HepG2 (cell line): ENCODE measurements around the gene ALDH2. TPM values are rescaled to one million over a fixed set of nuclear protein-coding genes. Genes with fewer than 3 reads are reported as not detected.

Experiments used
- ARID2 ChIP-seq: sonication (generic); formaldehyde crosslinking; IDR thresholded peaks from 2 replicates; pipeline ENCODE4 v1.8.1; 2022; ENCODE audit warnings: mild to moderate bottlenecking, missing genetic modification reagents, borderline replicate concordance
- BHLHE40 ChIP-seq: IDR thresholded peaks from 2 replicates; pipeline ENCODE4 v1.6.1; 2011; ENCODE audit warnings: low read length, improper control_type of control experiment
- BORCS8-MEF2B ChIP-seq: sonication (generic); formaldehyde crosslinking; IDR thresholded peaks from 2 replicates; pipeline ENCODE4 v1.8.0; 2022; ENCODE audit warnings: mild to moderate bottlenecking, missing genetic modification reagents
- FOXJ3 ChIP-seq: sonication (generic); formaldehyde crosslinking; IDR thresholded peaks from 2 replicates; pipeline ENCODE4 v1.4.0; 2020; ENCODE audit warnings: missing genetic modification reagents, mild to moderate bottlenecking, borderline replicate concordance
- GLMP ChIP-seq: sonication (generic); formaldehyde crosslinking; IDR thresholded peaks from 2 replicates; pipeline ENCODE4 v1.9.0; 2021; ENCODE audit warnings: missing genetic modification reagents, mild to moderate bottlenecking, borderline replicate concordance
- HINFP ChIP-seq: sonication (generic); formaldehyde crosslinking; IDR thresholded peaks from 2 replicates; pipeline ENCODE4 v1.4.0; 2020; ENCODE audit warnings: low read depth, mild to moderate bottlenecking, missing genetic modification reagents
- KDM3A ChIP-seq: IDR thresholded peaks from 2 replicates; pipeline ENCODE4 v1.6.1; 2018; ENCODE audit warnings: low read depth, missing compliant biosample characterization
- MIXL1 ChIP-seq: IDR thresholded peaks from 2 replicates; pipeline ENCODE4 v1.6.1; 2016
- MXD1 ChIP-seq: sonication (generic); formaldehyde crosslinking; IDR thresholded peaks from 2 replicates; pipeline ENCODE4 v1.4.0; 2020; ENCODE audit warnings: mild to moderate bottlenecking, missing genetic modification reagents
- NFRKB ChIP-seq: fragments of 450-650 bp; IDR thresholded peaks from 2 replicates; pipeline ENCODE4 v1.6.1; 2017
- NRL ChIP-seq: sonication (generic); formaldehyde crosslinking; IDR thresholded peaks from 2 replicates; pipeline ENCODE4 v1.5.0; 2020; ENCODE audit warnings: missing genetic modification reagents, mild to moderate bottlenecking, moderate library complexity, borderline replicate concordance
- SKI ChIP-seq: fragments of 450-650 bp; IDR thresholded peaks from one replicate; pipeline ENCODE4 v1.6.1; 2018; ENCODE audit warnings: mild to moderate bottlenecking; ENCODE audit not compliant: partially characterized antibody
- ZBTB26 ChIP-seq: IDR thresholded peaks from 2 replicates; pipeline ENCODE4 v1.6.1; 2016; ENCODE audit warnings: missing compliant biosample characterization, missing genetic modification reagents, borderline replicate concordance
- ZBTB33 ChIP-seq: sonication (generic); formaldehyde crosslinking; IDR thresholded peaks from 2 replicates; pipeline ENCODE4 v1.4.0; 2020; ENCODE audit warnings: missing genetic modification reagents
- ZC3H13 ChIP-seq: sonication (generic); formaldehyde crosslinking; IDR thresholded peaks from 2 replicates; pipeline ENCODE4 v1.8.1; 2023; ENCODE audit warnings: mild to moderate bottlenecking, missing genetic modification reagents, moderate library complexity
- ZFYVE20 ChIP-seq: sonication (generic); formaldehyde crosslinking; IDR thresholded peaks from 2 replicates; pipeline ENCODE4 v1.8.0; 2023; ENCODE audit warnings: low read depth, mild to moderate bottlenecking, moderate library complexity, missing genetic modification reagents, borderline replicate concordance
- ZKSCAN5 ChIP-seq: sonication (generic); formaldehyde crosslinking; IDR thresholded peaks from 2 replicates; pipeline ENCODE4 v1.5.1; 2020; ENCODE audit warnings: mild to moderate bottlenecking, missing genetic modification reagents
- ZNF24 ChIP-seq: fragments of 450-650 bp; IDR thresholded peaks from 2 replicates; pipeline ENCODE4 v1.6.1; 2017; ENCODE audit warnings: antibody characterized with exemption, mild to moderate bottlenecking
- ZNF367 ChIP-seq: sonication (generic); formaldehyde crosslinking; IDR thresholded peaks from 2 replicates; pipeline ENCODE4 v1.4.0; 2020; ENCODE audit warnings: missing genetic modification reagents, borderline replicate concordance
- ZNF503 ChIP-seq: sonication (generic); formaldehyde crosslinking; IDR thresholded peaks from 2 replicates; pipeline ENCODE4 v1.4.0; 2020; ENCODE audit warnings: missing genetic modification reagents
- ZNF674 ChIP-seq: sonication (generic); formaldehyde crosslinking; IDR thresholded peaks from 2 replicates; pipeline ENCODE4 v1.5.0; 2020; ENCODE audit warnings: low read depth, mild to moderate bottlenecking, missing genetic modification reagents
- ZNF709 ChIP-seq: sonication (generic); formaldehyde crosslinking; IDR thresholded peaks from 2 replicates; pipeline ENCODE4 v1.5.0; 2020; ENCODE audit warnings: mild to moderate bottlenecking, missing genetic modification reagents
- polyA plus RNA-seq, 8 experiments: library from polyadenylated mRNA; depleted of rRNA in 3 of 8; stranded (reverse) in 7 of 8; unstranded in 1 of 8; fragments of >200 nt; fragmentation: Illumina TruSeq in 4 of 8; extraction: Trizol in 4 of 8; gene quantifications; 2 replicates each; pipeline versions ENCODE4 v1.2.1 to v1.2.3, GENCODE V29; 2011 to 2016; ENCODE audit warnings: low read depth in 4 of 8, missing spikeins in 1 of 8, mixed read lengths in 1 of 8; ENCODE audit not compliant: insufficient read depth in 1 of 8
- total RNA-seq, 5 experiments: library from RNA; depleted of rRNA; stranded (reverse); fragments of >200 nt; fragmentation: Illumina TruSeq; extraction: Trizol; gene quantifications; 2 replicates each; pipeline ENCODE4 v1.2.3, GENCODE V29; 2016; ENCODE audit warnings: low read depth in 1 of 5

ALDH2 gene
- total and polyA plus RNA-seq, 2 of the 13 experiments (the other 11 are each of a cell fraction or from before 2014, with no cell fraction given): 78.8 to 103 TPM

GRCh38 chr12:111766608-111767361 lies at the start of gene ALDH2 (continued):
- TF ChIP-seq ZC3H13 (CRISPR knock-in tag) (0 out of 2 replicates have a peak, but pooled peaks have one; percentile 51), NRL (peak; percentile 17; the same call in 1 of the 2 replicates), ZNF503 (peak; percentile 51; the same call in 1 of the 2 replicates), ZNF674 (no peak), HINFP (CRISPR knock-in tag) (peak; percentile 97), MIXL1 (CRISPR knock-in tag) (no peak), KDM3A (peak; percentile 34; the same call in 1 of the 2 replicates), NFRKB (no peak), ARID2 (no peak), SKI (no peak), ZKSCAN5 (CRISPR knock-in tag) (no peak), GLMP (no peak), ZNF24 (no peak), FOXJ3 (CRISPR knock-in tag) (no peak), BHLHE40 (no peak), ZFYVE20 (CRISPR knock-in tag) (no peak), ZNF709 (CRISPR knock-in tag) (peak; percentile 82; the same call in 1 of the 2 replicates), ZNF367 (CRISPR knock-in tag) (no peak), ZBTB33 (no peak), MXD1 (CRISPR knock-in tag) (peak; percentile 58; the same call in 1 of the 2 replicates), ZBTB26 (CRISPR knock-in tag) (peak; percentile 24; the same call in 1 of the 2 replicates), BORCS8-MEF2B (CRISPR knock-in tag) (peak; percentile 23)
